Thyroid gland (tissue), 4 donors: ENCODE data around the gene CCDC120. TPM values are rescaled to one million over a fixed set of nuclear protein-coding genes. Genes with fewer than 3 reads are reported as not detected.

Experiments used
- DNase-seq, 2 donors: peaks; one replicate each; pipeline ENCODE4 v3.0.0-alpha.2; 2019
- H3K27ac ChIP-seq, 3 donors: fragments of 200-600 bp; sonication (generic); 1 replicate in 2 of 3; 2 replicates in 1 of 3; pipeline ENCODE4 v1.5.1; 2016 to 2019; ENCODE audit warnings: mild to moderate bottlenecking in 1 of 3, moderate library complexity in 1 of 3
- H3K27me3 ChIP-seq: fragments of 200-600 bp; sonication (generic); one replicate; pipeline ENCODE4 v1.5.1; 2019
- H3K36me3 ChIP-seq, 2 donors: fragments of 200-600 bp; sonication (generic); one replicate each; pipeline ENCODE4 v1.5.1; 2016 to 2019
- H3K4me1 ChIP-seq, 2 donors: fragments of 200-600 bp; sonication (generic); one replicate each; pipeline ENCODE4 v1.5.1; 2017 to 2019
- H3K4me3 ChIP-seq, 3 donors: fragments of 200-600 bp; sonication (generic); replicated peaks in 1 of 3; 1 replicate in 2 of 3; 2 replicates in 1 of 3; pipeline ENCODE4 v1.5.1; 2016; ENCODE audit warnings: mild to moderate bottlenecking in 1 of 3
- H3K9me3 ChIP-seq: fragments of 200-600 bp; sonication (generic); one replicate; pipeline ENCODE4 v1.5.1; 2017
- POLR2A ChIP-seq, 2 donors: fragments of 450-650 bp; IDR thresholded peaks; one replicate each; pipeline ENCODE4 v1.6.1; 2017; ENCODE audit warnings: antibody characterized with exemption in 2 of 2, mild to moderate bottlenecking in 2 of 2, moderate library complexity in 1 of 2
- WGBS, 2 donors: methylation state at CpG; one replicate each; pipeline ENCODE4 v1.1.5; 2017; 5-methylcytosine and 5-hydroxymethylcytosine counted together
- intact Hi-C: fragments of 100-400 bp; cut with DNase I; formaldehyde crosslinking; loops from one replicate; pipeline ENCODE4 v1.15.1; 2023
- total RNA-seq, 4 donors: library from RNA; depleted of rRNA; stranded (reverse); fragments of >200 nt; gene quantifications; one replicate each; pipeline ENCODE4 v1.2.3, GENCODE V29; 2016
- TF ChIP-seq, protein P1 (sequence below), 6 experiments: fragments of 200-600 bp in 3 of 6; fragments of 450-650 bp in 3 of 6; sonication (generic) in 3 of 6; IDR thresholded peaks; one replicate each; pipeline ENCODE4 v1.5.1; 2016 to 2019; ENCODE audit warnings: antibody characterized with exemption in 6 of 6, mild to moderate bottlenecking in 2 of 6, inconsistent platforms in 1 of 6, moderate library complexity in 1 of 6

Gene CCDC120, protein sequence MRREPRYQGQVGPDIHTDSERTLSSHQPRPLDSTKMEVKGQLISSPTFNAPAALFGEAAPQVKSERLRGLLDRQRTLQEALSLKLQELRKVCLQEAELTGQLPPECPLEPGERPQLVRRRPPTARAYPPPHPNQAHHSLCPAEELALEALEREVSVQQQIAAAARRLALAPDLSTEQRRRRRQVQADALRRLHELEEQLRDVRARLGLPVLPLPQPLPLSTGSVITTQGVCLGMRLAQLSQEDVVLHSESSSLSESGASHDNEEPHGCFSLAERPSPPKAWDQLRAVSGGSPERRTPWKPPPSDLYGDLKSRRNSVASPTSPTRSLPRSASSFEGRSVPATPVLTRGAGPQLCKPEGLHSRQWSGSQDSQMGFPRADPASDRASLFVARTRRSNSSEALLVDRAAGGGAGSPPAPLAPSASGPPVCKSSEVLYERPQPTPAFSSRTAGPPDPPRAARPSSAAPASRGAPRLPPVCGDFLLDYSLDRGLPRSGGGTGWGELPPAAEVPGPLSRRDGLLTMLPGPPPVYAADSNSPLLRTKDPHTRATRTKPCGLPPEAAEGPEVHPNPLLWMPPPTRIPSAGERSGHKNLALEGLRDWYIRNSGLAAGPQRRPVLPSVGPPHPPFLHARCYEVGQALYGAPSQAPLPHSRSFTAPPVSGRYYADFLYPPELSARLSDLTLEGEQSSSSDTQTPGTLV
- 10 to 100 TPM in 1 of 4 donors, 1 to 10 TPM in 3; 5.1 to 14.4 (median 6.3) TPM for total RNA-seq

DNA sequence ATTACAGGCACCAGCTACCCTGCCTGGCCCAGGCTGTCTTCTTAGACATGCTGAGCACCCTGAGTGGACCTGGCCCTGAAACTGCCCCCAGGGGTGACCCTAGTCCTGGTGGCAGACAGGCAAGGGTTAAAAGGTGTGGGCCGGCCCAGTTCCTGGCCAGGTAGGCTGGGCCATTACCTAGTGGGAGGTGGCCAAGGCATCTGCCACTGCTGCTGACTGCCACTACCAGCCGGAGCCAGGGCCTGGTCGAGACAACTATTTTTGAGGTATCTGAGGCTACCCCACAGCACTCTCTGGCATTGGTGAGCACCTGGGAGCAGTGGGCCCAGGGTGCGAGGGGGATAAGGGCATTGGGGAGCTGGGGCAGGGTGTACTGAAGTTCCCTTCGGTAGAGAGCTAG lies at the start of gene CCDC120:
Gene CCDC120, plus strand, starts transcription at position 206 of the 400 bp plus-strand sequence. CDS start 3,043 bp downstream, outside the sequence.
- H3K27ac ChIP-seq, result peak within 1 kb of the TSS in 2 of 3 donors; percentile 18 to 36
- 0% methylated on average over 1 of the region's 5 CpGs for WGBS, 2 donors
- TF ChIP-seq, protein P1, sequence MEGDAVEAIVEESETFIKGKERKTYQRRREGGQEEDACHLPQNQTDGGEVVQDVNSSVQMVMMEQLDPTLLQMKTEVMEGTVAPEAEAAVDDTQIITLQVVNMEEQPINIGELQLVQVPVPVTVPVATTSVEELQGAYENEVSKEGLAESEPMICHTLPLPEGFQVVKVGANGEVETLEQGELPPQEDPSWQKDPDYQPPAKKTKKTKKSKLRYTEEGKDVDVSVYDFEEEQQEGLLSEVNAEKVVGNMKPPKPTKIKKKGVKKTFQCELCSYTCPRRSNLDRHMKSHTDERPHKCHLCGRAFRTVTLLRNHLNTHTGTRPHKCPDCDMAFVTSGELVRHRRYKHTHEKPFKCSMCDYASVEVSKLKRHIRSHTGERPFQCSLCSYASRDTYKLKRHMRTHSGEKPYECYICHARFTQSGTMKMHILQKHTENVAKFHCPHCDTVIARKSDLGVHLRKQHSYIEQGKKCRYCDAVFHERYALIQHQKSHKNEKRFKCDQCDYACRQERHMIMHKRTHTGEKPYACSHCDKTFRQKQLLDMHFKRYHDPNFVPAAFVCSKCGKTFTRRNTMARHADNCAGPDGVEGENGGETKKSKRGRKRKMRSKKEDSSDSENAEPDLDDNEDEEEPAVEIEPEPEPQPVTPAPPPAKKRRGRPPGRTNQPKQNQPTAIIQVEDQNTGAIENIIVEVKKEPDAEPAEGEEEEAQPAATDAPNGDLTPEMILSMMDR (IDR thresholded peaks at IDR 0.05), result no peak
- TF ChIP-seq POLR2A (IDR thresholded peaks at IDR 0.05), result peak in 1 of 2 donors; percentile 54

DNA sequence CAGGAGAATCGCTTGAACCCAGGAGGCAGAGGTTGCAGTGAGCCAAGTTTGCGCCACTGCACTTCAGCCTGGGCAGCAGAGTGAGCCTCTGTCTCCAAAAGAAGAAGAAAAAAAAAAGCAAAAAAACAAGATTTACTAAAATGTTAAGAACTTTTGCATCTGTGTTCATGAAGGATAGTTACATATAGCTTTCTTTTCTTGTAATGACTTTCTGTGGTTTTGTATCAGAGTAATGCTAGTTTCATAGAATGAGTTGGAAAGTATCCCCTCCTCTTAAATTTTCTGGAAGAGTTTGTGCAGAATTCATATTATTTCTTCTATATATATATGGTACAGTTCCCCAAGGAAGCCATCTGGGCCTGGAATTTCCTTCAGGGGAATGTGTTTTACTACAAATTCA lies 39.7 kb upstream of the CCDC120 start:
- Histone ChIP-seq H3K27ac (no peak overlapping the region), H3K4me1 (no peaks in the 10 kb centered on the region), H3K36me3 (no peaks in the 10 kb centered on the region), H3K4me3 (no peak overlapping the region), H3K27me3 (no peaks in the 10 kb centered on the region), H3K9me3 (no peaks in the 10 kb centered on the region)
- no peak for DNase-seq
- intact Hi-C loops, result no loop called here
- 94 to 96% methylated on average over 2 of the region's 2 CpGs for WGBS, 2 donors
- TF ChIP-seq, protein P1 (IDR thresholded peaks at IDR 0.05), result no peak
- no peak for TF ChIP-seq POLR2A (IDR thresholded peaks at IDR 0.05)

More for the DNA sequence above, at the start of gene CCDC120:
- Histone ChIP-seq H3K4me1 (no peaks in the 10 kb centered on the region), H3K36me3 (no peaks in the 10 kb centered on the region), H3K4me3 (peak within 1 kb of the TSS in 2 of 3 donors; percentile 6 to 36), H3K9me3 (no peaks in the 10 kb centered on the region), H3K27me3 (no peaks in the 10 kb centered on the region)
- intact Hi-C loops, result no loop called here
- peak; percentile 64 to 65 for DNase-seq

DNA sequence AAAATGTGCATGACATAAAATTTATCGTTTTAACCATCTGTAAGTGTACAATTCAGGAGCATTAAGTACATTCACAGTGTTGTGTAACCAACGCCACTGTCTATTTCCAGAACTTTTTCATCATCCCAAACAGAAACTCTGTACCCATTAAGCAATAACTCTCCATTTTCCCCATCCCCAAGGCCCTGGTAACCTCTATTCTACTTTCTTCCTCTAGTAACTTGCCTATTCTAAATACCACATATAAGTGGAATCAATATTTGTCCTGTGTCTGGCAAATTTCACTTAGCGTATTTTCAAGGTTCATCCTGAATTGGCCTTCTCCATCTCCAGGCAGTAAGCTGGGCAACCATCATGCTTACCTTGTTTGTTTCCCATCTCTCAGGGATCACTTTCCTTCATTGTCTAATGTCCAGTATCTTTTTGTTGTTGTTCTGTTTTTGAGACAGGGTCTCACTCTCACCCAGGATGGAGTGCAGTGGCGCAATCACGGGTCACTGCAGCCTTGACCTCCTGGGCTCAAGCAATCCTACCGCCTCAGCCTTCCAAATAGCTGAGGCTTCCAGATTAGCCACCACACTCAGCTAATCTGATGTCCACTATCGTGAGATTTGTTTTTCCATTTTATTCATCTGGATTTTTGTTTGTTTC lies 39.1 kb upstream of the CCDC120 start:
- no peak overlapping the region for H3K27ac ChIP-seq
- no peak overlapping the region for H3K4me3 ChIP-seq
- DNase-seq, result no peak
- H3K36me3 ChIP-seq, result no peaks in the 10 kb centered on the region
- TF ChIP-seq, protein P1 (IDR thresholded peaks at IDR 0.05), result no peak
- no peak for TF ChIP-seq POLR2A (IDR thresholded peaks at IDR 0.05)
- intact Hi-C loops, result no loop called here
- H3K9me3 ChIP-seq, result no peaks in the 10 kb centered on the region
- H3K4me1 ChIP-seq, result no peaks in the 10 kb centered on the region
- WGBS, 2 donors, result 95 to 98% methylated on average over 7 of the region's 7 CpGs
- H3K27me3 ChIP-seq, result no peaks in the 10 kb centered on the region

DNA sequence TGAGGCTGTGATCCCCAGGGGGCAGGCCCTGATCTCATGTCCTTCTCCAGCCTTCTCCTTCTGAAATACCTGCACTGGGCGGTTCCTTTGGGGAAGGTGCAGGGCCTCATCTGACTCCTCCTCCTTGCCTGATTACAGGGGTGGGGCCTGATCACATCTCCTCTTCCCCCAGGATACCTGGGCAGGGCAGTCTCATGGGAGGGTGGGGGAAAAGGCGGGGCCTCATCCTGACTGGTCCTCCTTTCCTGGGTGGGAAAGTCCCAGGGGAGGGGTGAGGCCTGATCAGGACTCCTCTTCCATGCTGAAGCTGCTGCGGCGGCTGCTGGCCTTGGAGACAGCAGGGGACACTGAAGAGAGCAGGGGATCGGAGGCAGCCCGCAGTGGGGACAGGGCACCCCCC lies 28.9 kb upstream of the CCDC120 start:
- Histone ChIP-seq H3K27me3 (no peaks in the 10 kb centered on the region), H3K4me1 (no peaks in the 10 kb centered on the region), H3K27ac (no peak overlapping the region), H3K36me3 (peaks cover 8 to 27% of the 10 kb centered on the region in 2 donors), H3K4me3 (no peak overlapping the region), H3K9me3 (no peaks in the 10 kb centered on the region)
- intact Hi-C loops, result no loop called here
- TF ChIP-seq, protein P1 (IDR thresholded peaks at IDR 0.05), result no peak
- TF ChIP-seq POLR2A (IDR thresholded peaks at IDR 0.05), result no peak
- 100% methylated on average over 1 of the region's 6 CpGs for WGBS, 2 donors
- DNase-seq, result peak in 1 of 2 donors; percentile 1
